GM11168 (cell line): ENCODE results near the gene KLHDC4.
"Not testable (repeated sequence)": the region's sequence is repeated elsewhere in the genome, so short reads cannot be mapped to it uniquely, and the experiment has no call there.

Experiments used
- in situ Hi-C: fragments of 300-500 bp; cut with MboI; formaldehyde crosslinking; loops from one replicate; pipeline ENCODE4 v1.12.0; 2022; ENCODE audit warnings: low sequenced_read_pairs; ENCODE audit not compliant: unreplicated experiment

KLHDC4 gene

GRCh38 chr16:87789437-87790291 is 23.9 kb upstream of the KLHDC4 start:
- in situ Hi-C loops: loop anchor here (5.0 kb wide), 1 partner anchor 78 kb away; the partner anchor contains the start of gene SLC7A5

- in situ Hi-C loops: loop anchor here (5.0 kb wide), 1 partner anchor 78 kb away; the partner anchor contains the start of gene SLC7A5
Measured at GRCh38 chr16:87788730-87789436, 23.1 kb upstream of the KLHDC4 start.

GRCh38 chr16:87787451-87788091 is 21.8 kb upstream of the KLHDC4 start:
- in situ Hi-C loops: loop anchor here (5.0 kb wide), 1 partner anchor 80 kb away; the partner anchor contains the start of gene SLC7A5

GRCh38 chr16:87784812-87785211 is 19.0 kb upstream of the KLHDC4 start:
- in situ Hi-C loops: loop anchor here (5.0 kb wide), 1 partner anchor 82 kb away; the partner anchor contains the start of gene SLC7A5

- in situ Hi-C loops: no loop called here
Measured at GRCh38 chr16:87782033-87782432, 16.2 kb upstream of the KLHDC4 start.

GRCh38 chr16:87780385-87780989 is 14.7 kb upstream of the KLHDC4 start:
- in situ Hi-C loops: no loop called here

- in situ Hi-C loops: no loop called here
Measured at GRCh38 chr16:87778830-87779579, 13.2 kb upstream of the KLHDC4 start.

GRCh38 chr16:87778476-87778829 is 12.7 kb upstream of the KLHDC4 start:
- in situ Hi-C loops: no loop called here

- in situ Hi-C loops: not testable (repeated sequence)
Measured at GRCh38 chr16:87773836-87774235, 8.1 kb upstream of the KLHDC4 start.

GRCh38 chr16:87767456-87767855 is 1.7 kb upstream of the KLHDC4 start:
- in situ Hi-C loops: not testable (repeated sequence)

- in situ Hi-C loops: no loop called here
Measured at GRCh38 chr16:87766485-87766797, 655 bp upstream of the KLHDC4 start.

- in situ Hi-C loops: no loop called here
Measured at GRCh38 chr16:87765473-87765775, 362 bp downstream of the KLHDC4 start.

GRCh38 chr16:87764600-87765472 is 950 bp downstream of the KLHDC4 start:
- in situ Hi-C loops: no loop called here

- in situ Hi-C loops: no loop called here
Measured at GRCh38 chr16:87762620-87763019, 3.2 kb downstream of the KLHDC4 start.

- in situ Hi-C loops: no loop called here
Measured at GRCh38 chr16:87762071-87762571, 3.7 kb downstream of the KLHDC4 start.

GRCh38 chr16:87761060-87761459 is 4.7 kb downstream of the KLHDC4 start:
- in situ Hi-C loops: no loop called here

- in situ Hi-C loops: no loop called here
Measured at GRCh38 chr16:87757841-87758426, 7.9 kb downstream of the KLHDC4 start.

- in situ Hi-C loops: no loop called here
Measured at GRCh38 chr16:87754535-87754934, 11.3 kb downstream of the KLHDC4 start.
